Upper lobe of left lung (tissue), 4 donors: Measurements from ENCODE around the gene LIX1.

ENCODE experiments used
- CTCF ChIP-seq, 6 experiments: fragments of 450-650 bp in 4 of 6; fragments of 200-600 bp in 2 of 6; sonication (generic) in 2 of 6; IDR thresholded peaks; one replicate each; pipeline ENCODE4 v1.5.1; 2016 to 2019; ENCODE audit warnings: antibody characterized with exemption in 6 of 6
- EP300 ChIP-seq, 4 donors: sonication (generic); formaldehyde crosslinking; IDR thresholded peaks; one replicate each; pipeline ENCODE4 v1.5.1; 2017; ENCODE audit warnings: antibody characterized with exemption in 4 of 4, control low read depth in 2 of 4
- POLR2A ChIP-seq, 4 donors: fragments of 450-650 bp; IDR thresholded peaks; one replicate each; pipeline ENCODE4 v1.5.1; 2016 to 2017; ENCODE audit warnings: antibody characterized with exemption in 4 of 4, mild to moderate bottlenecking in 2 of 4
- POLR2AphosphoS5 ChIP-seq, 2 donors: sonication (generic); formaldehyde crosslinking; IDR thresholded peaks; one replicate each; pipeline ENCODE4 v1.5.1; 2017; ENCODE audit warnings: antibody characterized with exemption in 2 of 2

GRCh38 chr5:97136475-97136874 is 5.9 kb downstream of the LIX1 start:
- TF ChIP-seq POLR2A (IDR thresholded peaks at IDR 0.05) (no peak), EP300 (IDR thresholded peaks at IDR 0.05) (no peak), CTCF (IDR thresholded peaks at IDR 0.05) (no peak), POLR2AphosphoS5 (IDR thresholded peaks at IDR 0.05) (no peak)
